ENCODE results near the gene NFIA. TPM values are rescaled to one million over a fixed set of nuclear protein-coding genes. Genes with fewer than 3 reads are reported as not detected.

NFIA gene
- total RNA-seq, 4 donors from 2014 or later = 68.2 to 172 (median 101) TPM

- TF ChIP-seq CTCF (IDR thresholded peaks at IDR 0.05; ENCODE audit: low read depth) = no peak
Observed at GRCh38 chr1:61093525-61094137, 11.3 kb downstream of the NFIA start.

- no peak for TF ChIP-seq CTCF (IDR thresholded peaks at IDR 0.05; ENCODE audit: low read depth)
Observed at GRCh38 chr1:61094677-61095469, 12.5 kb downstream of the NFIA start.

GRCh38 chr1:61095470-61095812 lies 13.1 kb downstream of the NFIA start:
- TF ChIP-seq CTCF (IDR thresholded peaks at IDR 0.05; ENCODE audit: low read depth) = no peak

GRCh38 chr1:61097317-61097716 lies 15.0 kb downstream of the NFIA start:
- TF ChIP-seq CTCF (IDR thresholded peaks at IDR 0.05; ENCODE audit: low read depth) = no peak

- TF ChIP-seq CTCF (IDR thresholded peaks at IDR 0.05; ENCODE audit: low read depth) = no peak
Observed at GRCh38 chr1:61097722-61098121, 15.4 kb downstream of the NFIA start.

- TF ChIP-seq CTCF (IDR thresholded peaks at IDR 0.05; ENCODE audit: low read depth) = no peak
Observed at GRCh38 chr1:61098333-61098732, 16.0 kb downstream of the NFIA start.

- TF ChIP-seq CTCF (IDR thresholded peaks at IDR 0.05; ENCODE audit: low read depth) = no peak
Observed at GRCh38 chr1:61098906-61099437, 16.6 kb downstream of the NFIA start.

All from subcutaneous adipose tissue (tissue), 4 donors.